HEK293 (cell line): ENCODE data around the gene SERTAD4.

Experiments
- CTCF ChIP-seq: fragments of 450-650 bp; formaldehyde crosslinking; IDR thresholded peaks from 2 replicates; pipeline ENCODE4 v1.5.1; 2016; ENCODE audit warnings: missing biosample characterization, missing genetic modification characterization
- ZNF138 ChIP-seq: fragments of 450-650 bp; formaldehyde crosslinking; IDR thresholded peaks from 2 replicates; pipeline ENCODE4 v1.5.1; 2016; ENCODE audit warnings: missing biosample characterization, missing genetic modification characterization, borderline replicate concordance
- ZNF24 ChIP-seq: fragments of 450-650 bp; formaldehyde crosslinking; IDR thresholded peaks from 2 replicates; pipeline ENCODE4 v1.5.1; 2016; ENCODE audit warnings: missing biosample characterization, missing genetic modification characterization
- ZNF426 ChIP-seq: fragments of 450-650 bp; formaldehyde crosslinking; IDR thresholded peaks from 2 replicates; pipeline ENCODE4 v1.5.1; 2017; ENCODE audit warnings: missing biosample characterization, missing genetic modification characterization, mild to moderate bottlenecking, inconsistent platforms, moderate library complexity

DNA sequence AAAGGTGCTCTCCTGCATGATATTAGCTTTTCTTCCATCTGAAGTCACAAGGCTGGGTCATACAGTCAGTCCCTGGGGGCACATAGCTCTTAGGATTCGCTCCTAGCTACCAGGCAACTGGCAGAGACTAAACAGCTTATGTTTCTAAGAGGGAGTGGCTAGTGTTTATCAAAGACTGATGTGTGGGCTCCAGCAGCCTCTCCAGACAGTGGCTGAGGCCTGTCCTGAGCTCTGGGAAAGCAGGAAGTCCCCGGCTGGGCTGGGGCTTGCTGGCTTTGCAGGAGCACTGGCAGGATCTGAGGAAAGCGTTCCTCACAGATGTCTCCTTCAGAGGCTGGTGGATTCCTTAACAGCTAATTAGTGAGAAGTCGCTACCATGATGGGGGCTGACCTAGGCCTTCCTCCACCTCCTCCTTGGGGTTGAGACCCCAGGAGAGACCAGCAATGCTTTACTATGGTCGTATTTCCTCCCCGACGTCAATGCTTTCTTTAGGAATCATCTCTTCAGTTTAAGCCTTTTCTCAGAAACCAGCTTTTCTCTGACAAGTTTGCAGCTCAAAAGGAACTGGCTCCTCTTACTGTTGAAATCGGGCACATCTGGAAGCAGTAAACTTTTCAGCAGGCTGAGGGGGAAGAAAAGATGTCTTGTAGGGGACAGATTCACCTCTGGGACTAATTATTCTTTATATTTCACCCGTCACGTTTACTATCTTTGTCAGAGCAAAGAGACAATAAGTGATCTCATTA is 62.6 kb downstream of the SERTAD4 start:
- no peak for TF ChIP-seq ZNF426 (tag by site-specific recombination)
- no peak for TF ChIP-seq ZNF138 (tag by site-specific recombination)
- TF ChIP-seq CTCF: no peak
- no peak for TF ChIP-seq ZNF24 (tag by site-specific recombination)
